Astrocyte (in vitro differentiated cells and primary cell): ENCODE results near the gene CREB3L4.

Experiments used
- EZH2 ChIP-seq: IDR thresholded peaks from 2 replicates; pipeline ENCODE4 v1.6.1; 2012; ENCODE audit warnings: mild to moderate bottlenecking, low read length, inconsistent platforms; ENCODE audit not compliant: insufficient read depth
- TF ChIP-seq, protein P1 (sequence below): IDR thresholded peaks from 2 replicates; pipeline ENCODE4 v1.5.1; 2011; ENCODE audit warnings: low read depth, mild to moderate bottlenecking, inconsistent platforms, low read length, moderate library complexity; ENCODE audit not compliant: insufficient read depth

DNA sequence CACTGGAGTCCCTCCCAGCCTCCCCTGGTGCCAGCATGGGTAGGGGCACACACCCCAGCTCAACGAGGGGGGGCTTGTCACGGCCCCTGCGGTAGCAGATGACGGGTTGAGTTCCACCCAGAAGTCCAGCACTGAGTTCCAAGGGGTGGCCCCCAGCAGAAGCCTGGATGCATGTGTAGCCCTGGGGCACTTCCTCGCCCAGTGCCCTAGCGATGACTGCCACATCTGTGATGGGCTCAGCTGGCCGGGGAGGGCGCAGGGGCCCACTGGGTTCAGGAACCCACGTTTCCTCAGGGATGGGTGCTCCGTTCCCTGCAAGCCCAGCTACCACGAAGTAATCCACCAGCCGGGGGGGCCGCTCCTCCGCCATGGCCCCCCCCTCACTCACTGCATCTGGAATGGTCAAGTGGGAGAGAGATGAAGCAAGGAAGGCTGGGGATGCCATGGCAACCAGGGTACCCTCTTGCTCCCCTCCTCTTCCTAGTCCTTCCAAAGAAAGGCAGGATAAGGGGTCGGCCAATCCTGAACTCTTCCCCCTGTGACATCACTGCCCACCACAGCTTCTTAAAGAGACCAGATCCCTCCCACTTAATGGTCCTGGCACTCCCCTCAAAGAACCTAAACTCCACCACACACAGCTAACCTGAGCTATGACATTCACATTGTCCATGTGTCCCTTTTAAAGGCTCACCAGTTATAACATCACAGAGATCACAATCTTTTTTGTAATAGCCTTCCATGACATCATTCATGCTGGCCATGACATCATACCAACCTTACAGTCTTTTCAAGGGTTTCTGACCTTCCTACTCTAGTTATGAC, 23.5 kb upstream of the CREB3L4 start:
- TF ChIP-seq, protein P1, sequence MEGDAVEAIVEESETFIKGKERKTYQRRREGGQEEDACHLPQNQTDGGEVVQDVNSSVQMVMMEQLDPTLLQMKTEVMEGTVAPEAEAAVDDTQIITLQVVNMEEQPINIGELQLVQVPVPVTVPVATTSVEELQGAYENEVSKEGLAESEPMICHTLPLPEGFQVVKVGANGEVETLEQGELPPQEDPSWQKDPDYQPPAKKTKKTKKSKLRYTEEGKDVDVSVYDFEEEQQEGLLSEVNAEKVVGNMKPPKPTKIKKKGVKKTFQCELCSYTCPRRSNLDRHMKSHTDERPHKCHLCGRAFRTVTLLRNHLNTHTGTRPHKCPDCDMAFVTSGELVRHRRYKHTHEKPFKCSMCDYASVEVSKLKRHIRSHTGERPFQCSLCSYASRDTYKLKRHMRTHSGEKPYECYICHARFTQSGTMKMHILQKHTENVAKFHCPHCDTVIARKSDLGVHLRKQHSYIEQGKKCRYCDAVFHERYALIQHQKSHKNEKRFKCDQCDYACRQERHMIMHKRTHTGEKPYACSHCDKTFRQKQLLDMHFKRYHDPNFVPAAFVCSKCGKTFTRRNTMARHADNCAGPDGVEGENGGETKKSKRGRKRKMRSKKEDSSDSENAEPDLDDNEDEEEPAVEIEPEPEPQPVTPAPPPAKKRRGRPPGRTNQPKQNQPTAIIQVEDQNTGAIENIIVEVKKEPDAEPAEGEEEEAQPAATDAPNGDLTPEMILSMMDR: no peak
- no peak for TF ChIP-seq EZH2
